Stimulated activated CD8-positive, alpha-beta memory T cell treated with anti-CD3 and anti-CD28 coated beads, Interleukin-7, amount 100 ng/mL, for 4 hours (primary cell): ENCODE results near the gene ZIC5.

Experiments
- DNase-seq, 2 donors: peaks; one replicate each; pipeline ENCODE4 v3.0.0-alpha.2; 2020; ENCODE audit warnings: low read depth in 2 of 2

The ZIC5 gene

DNA sequence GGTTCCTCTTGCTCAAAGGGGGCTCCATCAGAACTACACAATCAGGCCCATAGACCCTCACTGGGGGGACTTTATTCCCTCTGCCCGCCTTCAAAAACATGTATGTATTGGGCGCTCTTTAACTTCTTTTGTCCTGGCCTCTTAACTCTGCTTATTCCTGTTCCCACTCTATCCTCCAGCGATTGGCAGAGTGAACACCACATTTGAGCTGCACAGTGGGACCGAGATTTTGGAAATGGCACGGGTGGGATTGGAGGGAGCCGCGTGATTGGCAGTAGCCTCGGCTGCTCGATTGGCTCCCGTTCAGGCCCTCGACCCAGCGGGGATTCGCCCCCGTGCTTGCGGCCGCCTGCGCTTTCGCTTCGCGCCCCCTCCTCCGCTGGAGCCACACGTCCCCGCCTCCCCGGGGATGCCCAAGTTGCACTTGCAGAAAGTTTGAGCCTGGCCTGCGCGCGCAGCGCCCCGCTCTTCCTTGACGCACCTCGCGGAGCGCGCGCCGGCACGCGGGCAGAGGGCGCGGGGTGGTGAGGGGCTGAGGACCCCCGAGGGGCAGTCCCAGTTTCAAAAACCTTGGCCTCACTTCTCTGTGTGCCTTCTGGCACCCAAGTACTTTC is at the start of gene ZIC5:
TSS of gene ZIC5 (minus strand) at position 192 of the 614 bp plus-strand sequence. CDS start at position 28, 164 bp downstream.
- DNase-seq = no peak

DNA sequence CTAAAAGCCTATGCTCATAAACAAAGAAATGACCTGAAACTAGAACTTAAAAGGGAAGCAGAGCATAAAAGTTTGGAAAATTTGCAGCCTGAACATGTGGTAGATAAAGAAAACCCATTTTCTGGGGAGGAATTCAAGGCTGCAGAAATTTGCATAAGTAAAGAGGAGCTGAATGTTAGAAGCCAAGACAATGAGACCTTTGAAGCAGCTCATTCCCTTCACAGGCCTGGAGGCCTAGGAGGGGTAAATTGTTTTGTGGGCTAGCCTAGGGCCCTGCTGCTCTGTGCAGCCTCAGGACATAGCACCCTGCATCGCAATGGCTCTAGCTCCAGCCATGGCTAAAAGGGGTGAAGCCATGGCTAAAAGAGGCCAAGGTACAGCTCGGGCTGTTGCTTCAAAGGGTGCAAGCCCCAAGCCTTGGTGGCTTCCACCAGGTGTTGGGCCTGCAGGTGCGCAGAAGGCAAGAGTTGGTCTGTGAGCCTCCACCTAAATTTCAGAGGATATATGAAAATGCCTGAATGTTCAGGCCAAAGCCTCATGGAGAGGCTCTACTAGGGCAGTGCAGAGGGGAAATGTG is 48.3 kb upstream of the ZIC5 start:
- DNase-seq = no peak

DNA sequence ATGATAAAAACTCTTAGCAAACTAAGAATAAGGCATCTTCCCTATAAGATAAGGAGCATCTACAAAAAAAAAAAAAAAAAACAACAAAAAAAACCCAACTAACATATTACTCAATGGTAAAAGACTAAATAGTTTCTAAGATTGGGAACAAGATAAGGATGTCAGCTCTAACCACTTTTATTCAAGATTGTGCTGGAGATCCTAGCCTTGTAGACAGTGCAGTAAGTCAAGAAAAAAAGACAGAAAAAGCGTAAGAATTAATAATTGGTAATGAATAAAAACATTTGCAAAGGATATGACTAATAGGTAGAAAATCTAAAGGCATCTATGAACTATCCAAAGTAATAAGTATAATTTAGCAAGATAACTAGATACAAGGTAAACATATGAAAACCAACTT is 43.1 kb upstream of the ZIC5 start:
- no peak for DNase-seq

DNA sequence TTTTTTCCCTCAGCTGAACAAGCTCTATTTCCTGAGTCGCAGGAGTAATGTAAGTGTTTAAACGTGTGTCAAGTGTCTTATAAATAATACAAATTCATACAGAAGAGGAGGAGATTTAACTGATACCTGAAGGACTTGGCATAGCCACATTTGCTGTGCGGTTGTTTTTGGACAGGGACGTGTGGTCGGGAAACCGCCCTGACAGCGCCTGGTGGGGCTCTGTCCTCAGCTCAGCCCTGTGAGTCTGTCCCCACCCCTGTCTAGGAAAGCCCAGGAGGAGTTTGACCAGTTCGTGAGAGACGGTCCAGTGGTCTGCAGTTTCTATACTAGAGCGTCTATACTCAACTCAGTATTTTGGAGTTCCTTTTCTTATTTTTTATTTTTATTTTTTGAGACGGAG is 26.7 kb upstream of the ZIC5 start:
- no peak for DNase-seq

DNA sequence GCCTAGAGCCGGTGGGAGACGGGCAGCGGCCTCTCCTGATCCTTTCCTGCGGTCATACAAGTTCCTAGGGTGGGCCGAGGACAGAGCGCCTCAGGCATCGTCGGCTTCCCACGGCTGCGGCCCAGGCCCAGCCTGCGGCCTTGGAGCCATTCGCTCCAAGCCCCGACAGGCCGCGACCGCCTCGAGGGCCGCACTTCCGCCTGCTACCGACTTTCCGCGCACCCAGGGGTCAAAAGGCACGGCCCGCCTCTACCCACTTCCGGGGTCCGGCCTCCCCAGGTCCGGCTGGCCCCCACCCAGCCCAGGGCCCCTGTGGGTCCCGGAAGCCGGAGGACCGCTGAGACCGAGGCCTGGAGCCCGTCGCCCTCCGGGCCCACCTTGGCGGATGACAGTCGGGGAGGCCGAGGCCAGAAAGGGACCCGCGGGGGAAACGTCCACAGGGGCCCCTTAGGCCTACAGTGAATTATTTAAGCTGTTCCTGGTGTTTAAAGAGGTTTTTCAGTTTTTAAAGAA is 26.2 kb upstream of the ZIC5 start:
- DNase-seq = no peak

DNA sequence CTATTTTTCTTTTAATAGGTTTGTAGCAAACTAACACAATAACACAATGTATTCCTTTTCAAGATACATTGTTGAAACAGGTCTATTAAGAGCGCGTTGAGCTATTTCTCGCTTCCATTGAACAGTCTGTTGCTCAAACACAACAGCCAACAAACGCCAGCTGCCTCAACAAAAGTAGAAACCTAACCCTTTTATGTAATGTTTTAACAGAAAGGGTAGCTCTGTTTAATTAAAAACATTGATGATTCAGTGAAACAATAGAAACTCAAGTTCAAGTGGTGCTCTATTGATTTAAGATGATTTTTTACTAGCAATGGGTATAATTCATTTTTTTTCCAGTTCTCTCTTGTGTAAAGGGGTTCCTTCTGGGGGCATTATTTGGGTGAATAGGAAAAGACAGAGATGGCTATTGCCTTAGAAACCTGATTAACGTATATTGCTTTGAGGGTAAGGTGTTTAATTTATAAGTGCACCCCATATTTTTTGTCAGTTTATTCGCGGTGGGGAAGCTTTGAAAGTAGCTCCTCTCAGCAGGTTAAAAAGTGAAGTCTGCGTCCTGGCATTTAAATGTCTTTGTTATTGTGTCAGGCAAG is 24.9 kb upstream of the ZIC5 start:
- no peak for DNase-seq

DNA sequence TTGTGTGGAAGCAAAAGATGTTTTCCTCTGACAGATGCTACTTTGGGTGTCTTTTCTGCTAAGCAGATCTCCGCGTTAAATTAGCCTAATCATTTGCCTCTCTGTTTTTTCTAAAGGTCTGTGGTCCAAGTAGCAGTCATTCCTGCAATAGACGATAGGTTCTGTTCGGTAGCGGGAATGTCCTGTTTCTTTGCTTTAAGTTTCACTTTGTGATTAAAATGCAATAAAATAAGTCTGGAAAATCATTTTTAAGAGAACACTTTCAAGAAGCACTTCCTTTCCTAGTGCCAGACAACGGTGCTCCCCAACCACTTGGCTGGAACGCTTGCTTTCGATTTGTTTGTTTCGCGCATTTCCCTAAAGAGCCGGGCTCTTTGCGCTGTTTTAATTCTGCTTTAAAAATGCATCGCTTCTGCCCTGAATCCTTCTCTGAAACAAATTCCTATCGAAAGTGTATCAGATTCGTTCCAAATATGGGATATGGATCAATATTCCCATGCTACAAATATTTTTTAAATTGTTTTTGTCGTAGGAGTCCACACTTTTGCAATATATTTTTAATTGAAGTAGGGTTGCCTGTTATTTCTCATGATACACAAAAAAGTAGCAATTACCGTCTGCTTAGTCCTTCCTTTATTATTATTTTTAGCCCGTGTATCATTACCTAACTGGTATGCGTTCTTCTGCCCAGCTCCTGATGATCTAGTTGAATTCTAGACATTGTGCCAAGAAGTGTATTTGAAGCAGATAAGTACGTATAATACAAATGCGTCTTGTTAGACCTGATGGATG is 24.2 kb upstream of the ZIC5 start:
- DNase-seq = no peak

DNA sequence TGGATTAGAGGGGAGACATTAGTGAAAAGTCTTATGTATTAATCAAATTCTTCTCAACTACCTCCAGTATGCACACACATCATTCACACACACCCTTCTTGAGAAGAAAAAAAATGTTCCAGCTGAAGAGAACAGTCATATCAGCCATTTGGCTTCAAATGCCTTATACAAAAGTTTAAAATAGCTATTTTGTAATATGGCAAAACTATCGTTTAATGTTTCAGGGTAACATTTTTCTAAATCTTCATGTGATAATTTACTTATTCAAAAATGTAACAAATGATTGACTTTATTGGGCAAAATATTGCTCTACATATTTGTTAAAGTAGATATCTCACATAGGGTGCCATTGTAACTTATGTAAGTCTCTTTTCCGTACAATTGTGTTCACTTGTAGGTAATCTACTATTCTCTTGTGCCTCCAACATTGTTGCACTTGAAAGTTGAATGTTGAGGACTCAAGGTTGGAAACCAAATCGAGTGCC is 23.6 kb upstream of the ZIC5 start:
- DNase-seq = no peak

DNA sequence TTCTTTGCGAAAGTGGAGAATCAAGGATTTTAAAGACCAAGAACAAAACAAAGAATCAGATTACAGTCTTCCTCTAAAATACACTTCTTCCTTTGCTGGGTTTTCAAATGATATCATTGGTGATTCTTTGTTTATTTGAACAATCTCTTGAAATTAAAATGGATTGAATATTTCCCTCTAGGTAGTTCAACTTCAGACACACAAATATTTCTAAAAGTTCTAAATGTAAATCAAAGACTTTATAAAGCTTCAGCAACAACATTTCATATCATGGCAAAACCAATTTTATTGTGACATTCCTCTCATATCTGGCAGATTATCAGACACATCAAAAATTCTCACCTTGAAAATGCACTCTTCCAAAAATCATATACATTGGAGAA is 23.1 kb upstream of the ZIC5 start:
- DNase-seq = no peak

DNA sequence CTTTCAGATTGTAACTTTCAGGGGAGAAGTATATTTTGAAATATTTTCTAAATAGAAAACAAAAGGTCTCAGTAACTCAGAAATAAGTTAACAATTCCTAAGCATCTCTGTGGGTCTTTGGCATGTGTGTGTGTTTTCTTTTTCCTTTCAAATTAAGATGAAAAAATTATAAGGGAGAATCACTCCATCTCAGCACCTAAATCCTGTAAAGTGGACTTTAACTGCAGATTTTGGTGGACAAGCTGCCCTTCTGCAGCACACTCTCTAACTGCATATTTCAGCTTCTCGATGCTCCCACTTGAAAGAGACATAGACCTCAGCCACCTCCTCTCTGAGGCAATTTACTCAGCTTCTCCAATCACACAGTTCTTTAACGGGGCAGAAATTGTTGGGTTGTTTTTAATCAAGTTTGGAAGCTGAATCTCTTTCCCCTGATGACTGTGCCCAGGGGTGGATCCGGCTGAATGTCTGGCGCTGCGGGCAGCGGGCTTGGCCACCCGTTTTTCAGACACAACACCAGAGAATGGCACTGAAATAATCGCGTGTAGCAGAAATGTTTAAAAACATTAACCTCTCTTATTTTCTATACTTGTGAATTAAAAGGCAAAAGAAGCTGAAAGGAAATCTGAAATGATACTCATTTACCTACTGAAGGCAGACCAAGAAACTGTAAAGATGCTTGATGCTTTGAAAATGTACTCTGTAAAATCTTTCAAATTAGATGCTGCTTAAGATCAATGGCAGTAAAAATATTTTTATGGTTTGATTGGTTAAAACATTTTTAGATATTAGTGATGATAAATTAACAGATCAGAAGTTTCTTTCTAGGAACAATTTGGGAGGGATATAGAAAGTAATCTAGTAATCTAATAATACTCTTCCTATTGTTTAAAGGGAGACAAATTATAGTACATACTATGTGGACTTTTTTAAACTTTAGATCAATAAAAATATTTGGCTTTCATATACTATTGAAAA is 22.4 kb upstream of the ZIC5 start:
- no peak for DNase-seq

DNA sequence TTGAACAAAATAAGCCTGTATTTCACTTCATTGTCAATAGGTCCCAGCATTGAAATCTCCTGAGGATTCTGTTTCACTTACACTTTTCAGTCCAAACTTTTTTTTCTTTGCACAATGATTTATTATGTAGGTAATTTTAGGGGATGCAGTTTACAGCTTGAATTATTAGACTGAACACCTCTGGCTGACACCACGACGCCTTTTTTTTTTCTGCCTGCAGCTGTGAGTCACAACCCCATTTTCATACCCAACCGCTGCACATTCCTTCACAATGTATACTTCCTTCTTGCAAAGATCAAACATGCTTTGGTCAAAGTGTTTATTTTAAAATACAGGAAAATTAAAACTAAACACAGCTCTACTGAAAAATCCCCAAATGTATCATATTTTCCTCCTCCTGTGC is 21.4 kb upstream of the ZIC5 start:
- DNase-seq = no peak

DNA sequence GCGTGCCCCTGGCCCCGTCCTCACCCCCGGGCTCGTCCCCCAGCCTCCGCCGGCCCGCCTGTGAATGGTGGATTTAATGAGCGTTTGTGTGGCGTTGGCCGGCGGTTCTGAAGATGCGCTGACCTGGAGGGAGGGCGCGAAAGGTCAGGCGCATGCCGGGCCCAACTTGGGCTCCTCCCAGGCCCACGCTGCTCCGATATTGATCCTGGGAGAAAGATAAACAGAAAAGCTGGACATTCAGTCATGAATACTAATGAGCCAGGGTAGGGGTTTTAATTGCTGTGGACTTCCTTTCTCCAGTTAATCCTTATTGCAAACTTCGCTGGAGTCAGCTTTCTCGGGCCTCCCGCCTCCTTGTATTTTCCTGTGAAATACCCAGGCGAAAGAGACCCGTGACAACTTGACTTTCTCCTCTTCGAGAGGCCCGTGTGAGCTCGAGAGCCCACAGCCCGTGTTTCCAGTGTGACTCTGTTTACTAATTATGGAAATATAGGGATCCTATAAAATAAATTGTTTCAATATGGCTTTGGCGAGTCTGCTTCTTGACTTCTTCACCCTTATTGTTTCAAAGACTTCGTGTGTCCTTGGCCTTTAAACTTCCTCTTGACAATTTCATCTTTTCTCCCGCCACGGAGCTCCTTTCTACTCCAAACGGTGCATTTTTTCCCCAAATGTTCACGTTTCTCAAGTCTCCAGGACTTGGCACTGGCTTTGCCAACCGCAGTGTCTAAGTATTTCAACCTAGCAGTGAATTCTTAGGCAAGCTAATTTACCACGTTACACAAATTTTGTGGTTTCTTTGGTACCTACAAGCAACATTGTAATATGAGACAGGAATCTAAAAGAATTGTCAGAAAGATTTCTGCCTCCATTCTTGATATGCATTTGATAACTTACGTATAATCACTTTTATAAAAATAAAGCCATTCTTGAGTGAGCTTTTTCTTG is 20.5 kb upstream of the ZIC5 start:
- DNase-seq = no peak

DNA sequence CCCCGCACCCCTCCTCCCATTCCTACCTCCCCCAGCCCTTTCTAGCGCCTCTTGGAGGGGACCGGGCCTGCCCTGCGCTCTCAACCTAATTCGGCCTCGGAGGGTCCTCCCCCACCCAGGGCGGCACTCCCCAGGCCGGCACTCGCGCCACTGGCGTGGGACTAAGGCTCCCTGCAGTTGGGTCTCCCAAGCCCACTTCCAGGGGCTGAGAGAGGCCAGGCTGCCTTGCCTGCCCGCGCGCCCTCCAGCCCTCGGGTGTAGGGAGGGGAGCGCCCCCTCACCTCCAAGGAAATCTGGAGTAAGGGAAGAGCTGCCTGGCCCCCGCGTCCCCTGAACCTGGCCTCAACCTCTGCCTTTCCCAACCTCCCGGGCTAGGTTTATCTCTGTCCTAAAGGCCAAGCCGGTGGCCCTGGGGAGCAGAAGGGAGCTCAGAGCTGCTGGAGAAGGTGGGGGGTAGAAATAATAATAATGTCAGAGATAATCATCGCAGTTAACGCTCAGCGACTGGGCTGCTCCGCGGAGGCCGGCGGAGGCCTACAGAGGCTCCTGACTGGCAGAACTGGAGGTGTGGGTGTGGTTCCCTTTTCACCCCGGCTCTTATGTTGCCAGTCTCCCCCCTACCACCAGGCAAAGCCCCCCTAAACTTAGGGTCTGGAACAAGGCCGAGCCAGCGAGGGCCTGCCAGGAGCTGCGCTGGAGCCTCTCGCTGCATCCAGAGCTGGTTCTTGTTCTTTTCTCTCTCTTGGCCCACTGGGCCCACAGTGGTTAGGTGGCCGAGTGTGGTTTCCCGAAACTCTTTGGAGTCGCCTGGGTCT is 19.7 kb upstream of the ZIC5 start:
- DNase-seq = no peak

DNA sequence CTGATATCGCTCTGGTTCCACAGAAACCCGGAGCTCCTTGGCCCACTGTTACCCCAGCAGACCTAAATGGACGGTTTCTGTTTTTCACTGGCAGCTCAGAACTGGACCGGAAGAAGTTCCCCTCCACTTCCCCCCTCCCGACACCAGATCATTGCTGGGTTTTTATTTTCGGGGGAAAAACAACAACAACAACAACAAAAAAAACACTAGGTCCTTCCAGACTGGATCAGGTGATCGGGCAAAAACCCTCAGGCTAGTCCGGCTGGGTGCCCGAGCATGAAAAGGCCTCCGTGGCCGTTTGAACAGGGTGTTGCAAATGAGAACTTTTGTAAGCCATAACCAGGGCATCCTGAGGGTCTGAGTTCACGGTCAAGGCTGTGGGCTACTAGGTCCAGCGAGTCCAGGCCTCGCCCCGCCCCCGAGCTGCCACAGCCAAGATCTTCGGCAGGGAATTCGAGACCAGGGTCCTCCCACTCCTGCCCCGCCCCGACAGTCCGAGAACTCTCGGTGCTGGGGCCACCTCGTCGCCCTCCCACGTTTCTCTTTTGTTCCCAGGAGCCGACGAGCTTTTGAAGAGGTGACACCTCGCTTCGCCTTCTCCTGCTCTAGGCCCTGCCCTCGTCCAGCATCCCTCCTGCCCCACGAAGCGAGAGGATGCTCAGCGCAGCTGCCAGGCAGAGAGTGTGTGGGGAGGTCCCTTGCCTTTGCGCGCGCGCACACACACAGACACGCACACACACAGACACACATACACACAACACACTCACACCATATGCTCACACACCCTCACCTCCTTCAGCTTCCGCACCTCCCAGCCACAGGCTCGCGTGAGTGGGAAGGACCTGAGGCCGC is 18.8 kb upstream of the ZIC5 start:
- no peak for DNase-seq

DNA sequence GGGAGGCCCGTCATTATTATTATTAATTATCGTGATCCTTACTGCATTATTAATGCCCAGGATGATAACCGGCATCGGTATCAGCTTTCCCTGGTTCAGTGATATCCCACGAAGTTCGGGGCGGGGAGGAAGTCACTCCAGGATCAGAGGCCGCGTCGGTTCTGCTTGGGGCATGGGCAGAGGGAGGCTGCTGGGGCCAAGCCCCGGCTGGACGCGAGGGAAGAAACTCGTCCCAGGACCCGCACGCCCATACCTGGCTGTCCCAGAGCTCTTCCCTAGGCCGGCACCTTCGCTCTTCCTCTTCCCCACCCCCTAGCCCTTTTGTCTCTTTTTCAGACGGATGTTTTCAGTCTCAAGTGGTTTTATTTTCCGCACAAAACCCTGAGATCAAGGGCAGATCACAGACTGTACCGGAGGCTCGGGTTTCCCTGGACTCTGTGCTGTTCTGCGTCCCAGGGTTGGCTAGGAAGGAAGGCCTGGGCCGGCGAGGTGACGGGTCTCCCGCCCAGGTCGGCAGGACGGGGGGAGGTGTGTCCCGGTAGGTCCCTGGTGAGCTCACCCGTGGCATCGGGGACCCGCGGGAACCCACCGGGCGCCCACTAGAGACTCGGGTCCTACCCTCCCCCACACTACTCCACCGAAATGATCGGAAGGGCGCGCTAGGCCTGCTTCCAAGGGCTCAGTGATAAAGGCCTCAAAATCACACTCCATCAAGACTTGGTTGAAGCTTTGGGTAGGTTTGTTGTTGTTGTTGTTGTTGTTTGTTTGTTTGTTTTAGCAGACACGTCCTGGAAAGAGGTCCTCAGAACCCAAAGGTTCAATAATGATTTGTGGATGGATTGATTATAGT is 17.9 kb upstream of the ZIC5 start:
- DNase-seq = no peak

DNA sequence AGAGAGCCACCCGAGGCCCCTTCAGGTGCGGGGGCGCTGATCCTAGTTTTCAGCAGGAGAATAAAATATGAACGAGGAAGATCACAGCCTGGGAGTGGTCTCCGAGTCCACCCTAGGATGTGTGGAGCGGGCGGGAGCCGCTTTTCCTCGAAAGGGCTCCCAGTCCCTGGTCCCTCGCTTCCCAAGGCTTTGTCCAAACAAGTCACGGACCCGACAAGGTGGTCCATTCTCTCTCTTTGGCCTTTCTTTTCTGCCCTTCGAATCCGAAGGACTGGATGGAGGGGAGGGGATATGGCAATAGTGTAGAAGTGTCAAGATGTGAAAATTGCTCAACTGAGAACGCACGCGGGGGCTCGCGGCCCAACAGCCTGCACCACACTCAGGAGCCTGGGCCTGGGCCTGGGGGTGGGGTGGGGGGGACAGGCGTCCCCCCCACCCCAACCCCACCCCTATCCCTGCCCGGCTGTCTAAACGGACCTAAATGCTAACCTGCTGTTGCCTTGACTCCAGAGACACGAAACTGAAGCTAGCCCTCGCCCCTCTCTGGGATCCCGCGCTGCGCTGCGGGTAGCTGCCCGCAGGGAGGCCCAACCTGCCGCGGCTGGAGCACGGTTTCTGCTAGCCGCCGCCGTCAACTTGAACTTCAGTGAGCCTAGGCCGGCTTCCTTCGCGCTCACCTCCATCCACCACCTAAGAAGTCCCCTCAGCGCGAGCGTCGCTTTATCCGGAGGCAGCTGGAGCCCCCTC is 17.1 kb upstream of the ZIC5 start:
- DNase-seq = no peak
